Thyroid gland (tissue), 4 donors: ENCODE measurements around the gene NFATC4. TPM values are rescaled to one million over a fixed set of nuclear protein-coding genes. Genes with fewer than 3 reads are reported as not detected.

Source experiments
- DNase-seq, 2 donors: peaks; one replicate each; pipeline ENCODE4 v3.0.0-alpha.2; 2019
- H3K27ac ChIP-seq, 3 donors: fragments of 200-600 bp; sonication (generic); 1 replicate in 2 of 3; 2 replicates in 1 of 3; pipeline ENCODE4 v1.5.1; 2016 to 2019; ENCODE audit warnings: mild to moderate bottlenecking in 1 of 3, moderate library complexity in 1 of 3
- H3K27me3 ChIP-seq: fragments of 200-600 bp; sonication (generic); one replicate; pipeline ENCODE4 v1.5.1; 2019
- H3K36me3 ChIP-seq, 2 donors: fragments of 200-600 bp; sonication (generic); one replicate each; pipeline ENCODE4 v1.5.1; 2016 to 2019
- H3K4me1 ChIP-seq, 2 donors: fragments of 200-600 bp; sonication (generic); one replicate each; pipeline ENCODE4 v1.5.1; 2017 to 2019
- H3K4me3 ChIP-seq, 3 donors: fragments of 200-600 bp; sonication (generic); replicated peaks in 1 of 3; 1 replicate in 2 of 3; 2 replicates in 1 of 3; pipeline ENCODE4 v1.5.1; 2016; ENCODE audit warnings: mild to moderate bottlenecking in 1 of 3
- H3K9me3 ChIP-seq: fragments of 200-600 bp; sonication (generic); one replicate; pipeline ENCODE4 v1.5.1; 2017
- POLR2A ChIP-seq, 2 donors: fragments of 450-650 bp; IDR thresholded peaks; one replicate each; pipeline ENCODE4 v1.6.1; 2017; ENCODE audit warnings: antibody characterized with exemption in 2 of 2, mild to moderate bottlenecking in 2 of 2, moderate library complexity in 1 of 2
- whole genome bisulfite sequencing, 2 donors: methylation state at CpG; one replicate each; pipeline ENCODE4 v1.1.5; 2017; 5-methylcytosine and 5-hydroxymethylcytosine counted together
- intact Hi-C: fragments of 100-400 bp; cut with DNase I; formaldehyde crosslinking; loops from one replicate; pipeline ENCODE4 v1.15.1; 2023
- total RNA-seq, 4 donors: library from RNA; depleted of rRNA; stranded (reverse); fragments of >200 nt; gene quantifications; one replicate each; pipeline ENCODE4 v1.2.3, GENCODE V29; 2016
- TF ChIP-seq, protein P1 (sequence below), 6 experiments: fragments of 200-600 bp in 3 of 6; fragments of 450-650 bp in 3 of 6; sonication (generic) in 3 of 6; IDR thresholded peaks; one replicate each; pipeline ENCODE4 v1.5.1; 2016 to 2019; ENCODE audit warnings: antibody characterized with exemption in 6 of 6, mild to moderate bottlenecking in 2 of 6, inconsistent platforms in 1 of 6, moderate library complexity in 1 of 6

NFATC4 gene
- total RNA-seq, 4 donors from 2014 or later, result 19.4 to 41.3 (median 38.6) TPM

DNA sequence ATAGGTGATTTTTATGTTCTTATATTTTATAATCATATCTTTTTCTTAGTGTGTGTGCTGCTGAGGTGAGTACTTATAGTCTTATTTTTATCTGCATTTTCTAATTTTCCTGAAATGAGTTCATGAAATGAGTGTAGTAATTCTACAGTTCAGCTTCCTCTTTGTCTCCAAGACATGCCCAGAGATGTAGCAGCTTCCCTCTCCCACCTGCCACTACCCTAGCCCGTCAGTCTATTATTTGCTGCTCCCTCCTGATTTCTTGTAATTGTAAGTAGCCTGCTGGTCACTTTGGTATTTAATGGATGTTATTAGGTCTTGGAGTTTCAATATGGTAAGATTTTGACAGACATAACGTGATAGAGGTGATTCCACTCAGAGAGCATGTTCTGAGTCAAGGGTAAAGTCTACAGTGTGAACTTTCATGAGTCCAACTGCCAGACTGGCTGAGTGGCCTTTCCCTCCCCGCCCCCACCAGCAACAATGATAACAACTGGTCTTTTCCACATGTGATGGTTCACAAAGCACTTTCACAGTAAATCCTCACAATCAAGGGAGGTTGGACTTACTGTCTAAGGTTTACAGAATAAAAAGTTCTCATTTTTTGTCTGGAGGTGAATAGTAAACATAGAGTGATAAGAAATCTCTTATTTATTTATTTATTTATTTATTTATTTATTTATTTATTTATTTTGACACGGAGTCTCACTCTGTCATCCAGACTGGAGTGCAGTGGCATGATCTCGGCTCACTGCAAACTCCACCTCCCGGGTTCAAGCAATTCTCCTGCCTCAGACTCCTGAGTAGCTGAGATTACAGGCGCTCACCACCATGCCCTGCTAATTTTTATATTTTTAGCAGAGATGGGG is 24.0 kb upstream of the NFATC4 start:
- intact Hi-C loops, result no loop called here
- Histone ChIP-seq H3K4me1 (peaks cover 0 to 9% of the 10 kb centered on the region in 2 donors), H3K4me3 (no peak overlapping the region), H3K27me3 (no peaks in the 10 kb centered on the region), H3K27ac (no peak overlapping the region), H3K9me3 (no peaks in the 10 kb centered on the region), H3K36me3 (no peaks in the 10 kb centered on the region)
- WGBS, 2 donors, result 75 to 77% methylated on average over 7 of the region's 7 CpGs
- no peak for DNase-seq
- TF ChIP-seq, protein P1, sequence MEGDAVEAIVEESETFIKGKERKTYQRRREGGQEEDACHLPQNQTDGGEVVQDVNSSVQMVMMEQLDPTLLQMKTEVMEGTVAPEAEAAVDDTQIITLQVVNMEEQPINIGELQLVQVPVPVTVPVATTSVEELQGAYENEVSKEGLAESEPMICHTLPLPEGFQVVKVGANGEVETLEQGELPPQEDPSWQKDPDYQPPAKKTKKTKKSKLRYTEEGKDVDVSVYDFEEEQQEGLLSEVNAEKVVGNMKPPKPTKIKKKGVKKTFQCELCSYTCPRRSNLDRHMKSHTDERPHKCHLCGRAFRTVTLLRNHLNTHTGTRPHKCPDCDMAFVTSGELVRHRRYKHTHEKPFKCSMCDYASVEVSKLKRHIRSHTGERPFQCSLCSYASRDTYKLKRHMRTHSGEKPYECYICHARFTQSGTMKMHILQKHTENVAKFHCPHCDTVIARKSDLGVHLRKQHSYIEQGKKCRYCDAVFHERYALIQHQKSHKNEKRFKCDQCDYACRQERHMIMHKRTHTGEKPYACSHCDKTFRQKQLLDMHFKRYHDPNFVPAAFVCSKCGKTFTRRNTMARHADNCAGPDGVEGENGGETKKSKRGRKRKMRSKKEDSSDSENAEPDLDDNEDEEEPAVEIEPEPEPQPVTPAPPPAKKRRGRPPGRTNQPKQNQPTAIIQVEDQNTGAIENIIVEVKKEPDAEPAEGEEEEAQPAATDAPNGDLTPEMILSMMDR (IDR thresholded peaks at IDR 0.05), result no peak
- no peak for TF ChIP-seq POLR2A (IDR thresholded peaks at IDR 0.05)

- Histone ChIP-seq H3K4me3 (no peak overlapping the region), H3K4me1 (peaks cover 2 to 9% of the 10 kb centered on the region in 2 donors), H3K27me3 (no peaks in the 10 kb centered on the region), H3K27ac (no peak overlapping the region), H3K9me3 (no peaks in the 10 kb centered on the region), H3K36me3 (no peaks in the 10 kb centered on the region)
- WGBS, 2 donors, result 71 to 83% methylated on average over 1 of the region's 1 CpG
- DNase-seq, result no peak
- intact Hi-C loops, result no loop called here
- TF ChIP-seq, protein P1 (IDR thresholded peaks at IDR 0.05), result no peak
- TF ChIP-seq POLR2A (IDR thresholded peaks at IDR 0.05), result no peak
These were observed 20.9 kb upstream of the NFATC4 start for GRCh38 chr14:24347134-24347533.

DNA sequence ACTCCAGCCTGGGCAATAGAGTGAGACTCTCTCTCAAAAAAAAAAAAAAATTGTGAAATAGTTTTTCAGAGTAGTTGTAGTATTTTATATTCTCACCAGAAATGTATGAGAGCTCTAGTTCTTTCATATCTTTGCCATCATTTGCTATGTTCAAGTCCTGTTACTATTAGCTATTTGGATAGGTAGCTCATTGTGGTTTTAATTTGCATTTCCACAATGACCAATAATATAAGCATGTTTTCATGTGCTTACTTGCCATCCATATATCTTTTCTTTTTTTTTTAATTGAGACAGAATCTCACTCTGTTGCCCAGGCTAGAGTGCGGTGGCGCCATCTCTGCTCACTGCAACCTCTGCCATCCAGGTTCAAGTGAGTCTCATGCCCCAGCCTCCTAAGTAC is 19.8 kb upstream of the NFATC4 start:
- Histone ChIP-seq H3K27ac (no peak overlapping the region), H3K4me1 (peaks cover 9 to 20% of the 10 kb centered on the region in 2 donors), H3K9me3 (no peaks in the 10 kb centered on the region), H3K27me3 (no peaks in the 10 kb centered on the region), H3K4me3 (no peak overlapping the region), H3K36me3 (no peaks in the 10 kb centered on the region)
- WGBS, 2 donors, result 95 to 100% methylated on average over 2 of the region's 2 CpGs
- no peak for TF ChIP-seq POLR2A (IDR thresholded peaks at IDR 0.05)
- TF ChIP-seq, protein P1 (IDR thresholded peaks at IDR 0.05), result no peak
- no peak for DNase-seq
- intact Hi-C loops, result no loop called here

DNA sequence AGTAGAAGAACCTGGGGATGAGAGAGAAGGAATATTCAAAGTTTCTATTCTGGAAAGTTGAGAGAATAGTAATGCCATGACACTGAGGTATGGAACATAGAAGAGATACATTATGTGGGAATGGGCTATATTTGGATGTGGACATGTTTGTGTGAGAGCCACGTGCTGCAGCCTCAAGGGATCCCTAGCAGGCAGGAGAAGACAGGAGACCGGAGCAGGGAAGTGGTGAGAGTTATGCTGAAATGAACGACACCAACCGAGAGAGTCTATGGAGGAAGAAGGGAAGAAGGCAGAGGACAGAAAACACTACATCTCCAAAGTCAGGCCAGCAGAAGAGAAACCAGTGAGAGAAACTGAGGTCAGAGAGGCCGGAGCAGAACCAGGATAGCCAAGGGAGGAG is 18.2 kb upstream of the NFATC4 start:
- TF ChIP-seq POLR2A (IDR thresholded peaks at IDR 0.05), result no peak
- TF ChIP-seq, protein P1 (IDR thresholded peaks at IDR 0.05), result no peak
- H3K27ac ChIP-seq, result no peak overlapping the region

GRCh38 chr14:24351517-24351916 is 16.5 kb upstream of the NFATC4 start:
- Histone ChIP-seq H3K27ac (peak overlapping the region in 1 of 3 donors; percentile 30), H3K4me3 (no peak overlapping the region), H3K36me3 (no peaks in the 10 kb centered on the region), H3K4me1 (peaks cover 9 to 25% of the 10 kb centered on the region in 2 donors), H3K9me3 (no peaks in the 10 kb centered on the region), H3K27me3 (no peaks in the 10 kb centered on the region)
- peak; percentile 78 to 79 for DNase-seq
- WGBS, 2 donors, result 23 to 32% methylated on average over 4 of the region's 4 CpGs
- intact Hi-C loops, result no loop called here
- no peak for TF ChIP-seq POLR2A (IDR thresholded peaks at IDR 0.05)
- TF ChIP-seq, protein P1 (IDR thresholded peaks at IDR 0.05), result no peak

More for the DNA sequence above, 18.2 kb upstream of the NFATC4 start:
- Histone ChIP-seq H3K4me3 (no peak overlapping the region), H3K27me3 (no peaks in the 10 kb centered on the region), H3K9me3 (no peaks in the 10 kb centered on the region), H3K4me1 (peaks cover 9 to 25% of the 10 kb centered on the region in 2 donors), H3K36me3 (no peaks in the 10 kb centered on the region)
- DNase-seq, result no peak
- 82 to 83% methylated on average over 5 of the region's 5 CpGs for WGBS, 2 donors
- intact Hi-C loops, result no loop called here
